GM19397 (cell line): Measurements from ENCODE around the gene BLVRA.
"Not testable (repeated sequence)": the region's sequence is repeated elsewhere in the genome, so short reads cannot be mapped to it uniquely, and the experiment has no call there.

Experiments
- ATAC-seq: cut with Tn5 transposase; IDR thresholded peaks from one replicate; pipeline ENCODE4 v1.9.1; 2021; ENCODE audit warnings: mild to moderate bottlenecking, moderate library complexity; ENCODE audit not compliant: unreplicated experiment

BLVRA gene

GRCh38 chr7:43768887-43769272 lies 10.4 kb downstream of the BLVRA start:
- no peak for ATAC-seq

DNA sequence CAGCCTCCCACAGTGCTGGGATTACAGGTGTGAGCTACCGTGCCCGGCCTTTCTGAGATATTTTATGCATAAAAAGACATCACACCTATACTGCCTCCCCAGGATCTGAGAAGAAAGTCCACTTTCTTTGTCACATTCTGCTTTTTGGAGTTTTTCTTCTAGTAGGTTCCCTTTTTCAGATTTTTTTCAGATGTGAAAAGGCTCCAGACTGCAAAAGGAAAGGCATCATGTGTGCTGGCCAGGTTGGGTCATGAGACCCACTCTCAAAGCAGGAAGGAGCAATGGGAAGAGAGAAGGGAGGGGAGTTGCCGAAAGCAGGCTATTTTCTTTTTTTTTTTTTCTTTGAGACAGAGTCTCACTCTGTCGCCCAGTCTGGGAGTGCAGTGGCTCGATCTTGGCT lies 10.8 kb downstream of the BLVRA start:
- ATAC-seq: no peak

GRCh38 chr7:43769791-43770465 lies 11.4 kb downstream of the BLVRA start:
- no peak for ATAC-seq

- no peak for ATAC-seq
Measured at GRCh38 chr7:43771128-43771527, 12.6 kb downstream of the BLVRA start.

DNA sequence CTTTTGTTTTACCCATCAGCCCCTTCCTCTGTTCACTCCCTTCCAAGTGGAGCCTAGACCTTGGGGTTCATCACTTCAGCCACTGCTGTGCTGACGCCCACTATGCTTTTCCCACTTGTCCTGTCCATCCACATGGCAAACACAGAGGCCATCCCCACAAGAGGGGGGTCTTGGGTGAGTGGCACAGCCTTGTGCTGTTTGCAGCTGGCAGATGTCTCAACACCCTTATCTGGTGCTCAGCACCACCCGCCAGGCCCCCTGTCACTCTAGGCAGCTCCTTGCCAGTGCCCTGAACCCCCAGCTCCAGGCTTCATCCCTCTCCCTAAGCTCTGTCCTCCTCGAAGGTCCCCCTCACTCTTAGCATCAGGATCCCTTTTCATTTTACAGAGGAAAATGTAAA lies 13.1 kb downstream of the BLVRA start:
- no peak for ATAC-seq

DNA sequence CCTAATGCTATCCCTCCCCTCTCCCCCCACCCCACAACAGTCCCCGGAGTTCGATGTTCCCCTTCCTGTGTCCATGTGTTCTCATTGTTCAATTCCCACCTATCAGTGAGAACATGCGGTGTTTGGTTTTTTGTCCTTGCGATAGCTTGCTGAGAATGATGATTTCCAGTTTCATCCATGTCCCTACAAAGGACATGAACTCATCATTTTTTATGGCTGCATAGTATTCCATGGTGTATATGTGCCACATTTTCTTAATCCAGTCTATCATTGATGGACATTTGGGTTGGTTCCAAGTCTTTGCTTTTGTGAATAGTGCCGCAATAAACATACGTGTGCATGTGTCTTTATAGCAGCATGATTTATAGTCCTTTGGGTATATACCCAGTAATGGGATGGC lies 14.8 kb downstream of the BLVRA start:
- ATAC-seq: not testable (repeated sequence)

GRCh38 chr7:43775255-43775654 lies 16.8 kb downstream of the BLVRA start:
- ATAC-seq: not testable (repeated sequence)

DNA sequence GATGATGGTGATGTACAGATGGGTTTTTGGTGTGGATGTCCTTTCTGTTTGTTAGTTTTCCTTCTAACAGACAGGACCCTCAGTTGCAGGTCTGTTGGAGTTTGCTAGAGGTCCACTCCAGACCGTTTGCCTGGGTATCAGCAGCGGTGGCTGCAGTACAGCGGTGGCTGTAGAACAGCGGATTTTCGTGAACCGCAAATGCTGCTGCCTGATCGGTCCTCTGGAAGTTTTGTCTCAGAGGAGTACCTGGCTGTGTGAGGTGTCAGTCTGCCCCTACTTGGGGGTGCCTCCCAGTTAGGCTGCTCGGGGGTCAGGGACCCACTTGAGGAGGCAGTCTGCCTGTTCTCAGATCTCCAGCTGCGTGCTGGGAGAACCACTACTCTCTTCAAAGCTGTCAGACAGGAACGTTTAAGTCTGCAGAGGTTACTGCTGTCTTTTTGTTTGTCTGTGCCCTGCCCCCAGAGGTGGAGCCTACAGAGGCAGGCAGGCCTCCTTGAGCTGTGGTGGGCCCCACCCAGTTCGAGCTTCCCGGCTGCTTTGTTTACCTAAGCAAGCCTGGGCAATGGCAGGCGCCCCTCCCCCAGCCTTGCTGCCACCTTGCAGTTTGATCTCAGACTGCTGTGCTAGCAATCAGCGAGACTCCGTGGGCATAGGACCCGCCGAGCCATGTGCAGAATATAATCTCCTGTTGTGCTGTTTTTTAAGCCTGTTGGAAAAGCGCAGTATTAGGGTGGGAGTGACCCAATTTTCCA lies 20.0 kb downstream of the BLVRA start:
- ATAC-seq: not testable (repeated sequence)

DNA sequence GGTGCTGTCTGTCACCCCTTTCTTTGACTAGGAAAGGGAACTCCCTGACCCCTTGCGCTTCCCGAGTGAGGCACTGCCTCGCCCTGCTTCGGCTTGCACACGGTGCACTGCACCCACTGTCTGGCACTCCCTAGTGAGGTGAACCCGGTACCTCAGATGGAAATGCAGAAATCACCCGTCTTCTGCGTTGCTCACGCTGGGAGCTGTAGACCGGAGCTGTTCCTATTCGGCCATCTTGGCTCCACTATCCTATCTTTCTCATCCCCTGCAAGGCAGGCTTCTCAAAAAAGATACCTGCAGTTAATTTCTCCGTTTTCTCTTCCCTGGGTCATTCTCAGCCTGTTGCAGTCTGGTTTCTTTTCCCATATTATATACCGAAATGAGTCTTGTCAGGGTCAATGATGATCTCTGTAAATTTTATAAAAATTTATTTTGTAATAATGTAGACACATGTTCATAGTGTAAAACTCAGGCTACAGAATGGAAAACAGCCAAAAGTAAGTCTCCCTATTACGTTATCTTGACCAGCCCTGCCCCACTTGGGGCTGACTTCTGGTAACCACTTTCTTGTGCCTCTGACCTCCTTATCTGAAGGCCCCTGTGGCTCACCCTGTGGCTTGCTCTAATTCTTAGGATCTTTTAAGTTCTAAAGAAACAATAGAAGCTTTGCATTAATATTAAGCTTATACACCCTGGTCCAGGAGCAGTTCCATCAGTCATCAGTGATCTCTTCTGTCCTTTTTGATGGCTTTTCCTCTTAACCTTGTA lies 20.7 kb downstream of the BLVRA start:
- ATAC-seq: no peak

- no peak for ATAC-seq
Measured at GRCh38 chr7:43781726-43782607, 23.5 kb downstream of the BLVRA start.

DNA sequence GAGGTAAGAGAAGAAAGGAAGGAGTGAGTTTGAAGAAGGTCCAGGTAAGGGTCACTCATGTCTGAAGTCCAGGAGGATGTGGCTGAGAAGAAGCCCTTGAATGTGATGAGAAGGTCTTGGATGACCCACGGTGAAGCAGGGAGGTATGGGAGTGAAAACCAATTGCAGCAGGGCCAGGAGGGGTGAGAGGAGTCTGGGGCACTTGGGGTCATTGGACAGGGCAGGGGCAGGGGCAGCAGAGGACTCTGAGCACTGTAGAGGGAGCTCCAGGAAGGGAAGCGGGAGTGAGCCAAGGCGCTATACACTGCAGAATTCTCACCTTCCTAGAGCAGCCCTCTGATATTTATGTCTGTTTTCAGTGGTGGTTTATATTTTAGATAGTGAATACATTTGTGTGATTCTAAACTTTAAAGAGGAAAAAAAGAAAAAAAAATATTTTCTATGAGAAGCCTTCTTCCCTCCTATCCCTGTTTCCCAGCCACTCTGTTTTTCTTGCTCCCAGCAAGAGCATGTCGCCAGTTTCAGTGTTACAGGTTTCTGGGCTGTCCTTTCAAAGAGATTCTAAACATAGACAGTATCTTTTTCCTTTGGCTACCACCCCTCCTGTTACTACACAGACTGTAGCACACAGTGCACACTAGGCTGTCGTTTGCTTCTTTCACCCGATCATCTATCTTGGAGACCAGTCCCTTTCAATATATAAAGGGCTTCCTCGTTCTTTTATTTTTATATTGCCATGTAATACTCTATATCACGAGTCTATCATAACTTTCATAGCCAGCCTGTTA lies 24.5 kb downstream of the BLVRA start:
- ATAC-seq: no peak

DNA sequence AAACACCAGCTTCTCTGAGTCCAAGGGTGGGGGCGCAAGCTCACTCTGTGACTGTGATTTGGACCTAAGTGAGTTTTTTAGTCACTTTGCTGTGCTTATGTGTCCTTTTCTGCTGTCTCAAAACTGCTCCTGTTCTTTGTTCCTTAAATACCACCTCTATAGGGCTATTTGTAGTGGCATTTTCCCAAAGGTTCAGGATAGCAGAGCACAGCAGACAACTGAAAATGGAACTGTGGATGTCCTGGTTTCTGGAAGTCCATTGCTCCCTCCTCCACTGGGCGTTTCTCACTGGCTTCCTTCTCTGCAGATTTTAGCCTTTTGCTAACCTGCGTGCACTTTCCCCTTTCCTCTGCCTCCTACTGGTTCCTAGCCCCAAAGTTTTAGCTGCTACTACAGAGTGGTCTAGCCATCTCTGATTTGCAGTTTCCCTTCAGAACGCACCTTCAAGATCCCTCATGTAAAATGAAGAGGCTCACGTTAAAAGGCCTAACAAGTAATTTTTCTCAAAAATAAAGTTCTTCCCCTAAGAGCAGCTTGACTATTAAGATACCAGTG lies 25.6 kb downstream of the BLVRA start:
- peak; percentile 6 for ATAC-seq

GRCh38 chr7:43784585-43785087 lies 26.2 kb downstream of the BLVRA start:
- peak; percentile 92 for ATAC-seq

- ATAC-seq: no peak
Measured at GRCh38 chr7:43785420-43785819, 26.9 kb downstream of the BLVRA start.

- no peak for ATAC-seq
Measured at GRCh38 chr7:43787771-43788170, 29.3 kb downstream of the BLVRA start.

GRCh38 chr7:43790006-43790405 lies 31.5 kb downstream of the BLVRA start:
- no peak for ATAC-seq

DNA sequence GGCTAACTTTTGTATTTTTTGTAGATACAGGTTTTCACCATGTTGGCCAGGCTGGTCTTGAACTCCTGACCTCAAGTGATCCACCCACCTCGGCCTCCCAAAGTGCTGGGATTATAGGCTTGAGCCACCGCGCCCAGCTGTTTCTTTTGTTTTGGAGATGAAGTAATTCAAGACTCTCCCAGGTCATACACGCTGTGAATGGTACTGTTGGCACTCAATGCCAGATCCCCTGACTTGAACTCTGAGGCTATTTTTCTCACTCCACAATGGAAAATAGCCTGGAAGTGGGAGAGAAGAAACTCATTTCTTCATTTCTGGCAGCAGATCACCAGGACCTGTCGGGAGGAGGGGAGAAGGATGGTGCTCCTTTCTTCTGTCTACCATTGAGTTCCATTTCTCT lies 32.4 kb downstream of the BLVRA start:
- no peak for ATAC-seq

DNA sequence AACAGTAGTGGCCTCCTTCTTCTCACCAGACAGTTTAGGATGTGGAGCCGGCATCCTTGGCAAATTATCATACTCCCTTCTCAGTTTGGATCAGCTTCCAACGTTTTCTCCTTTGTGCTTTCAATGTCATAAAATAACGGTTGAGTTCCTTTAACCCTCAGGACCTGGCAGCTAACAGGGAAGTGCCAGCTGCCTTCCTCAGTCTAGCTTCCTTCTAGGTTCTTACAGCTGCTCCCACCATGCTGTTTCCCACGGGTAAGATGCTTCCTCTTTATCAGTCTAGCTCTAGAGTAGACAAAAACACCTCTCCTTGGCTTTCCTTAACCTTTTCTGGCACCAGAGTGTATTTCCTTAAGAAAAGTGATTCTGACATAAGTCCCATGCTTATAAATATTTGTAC lies 33.2 kb downstream of the BLVRA start:
- ATAC-seq: no peak

DNA sequence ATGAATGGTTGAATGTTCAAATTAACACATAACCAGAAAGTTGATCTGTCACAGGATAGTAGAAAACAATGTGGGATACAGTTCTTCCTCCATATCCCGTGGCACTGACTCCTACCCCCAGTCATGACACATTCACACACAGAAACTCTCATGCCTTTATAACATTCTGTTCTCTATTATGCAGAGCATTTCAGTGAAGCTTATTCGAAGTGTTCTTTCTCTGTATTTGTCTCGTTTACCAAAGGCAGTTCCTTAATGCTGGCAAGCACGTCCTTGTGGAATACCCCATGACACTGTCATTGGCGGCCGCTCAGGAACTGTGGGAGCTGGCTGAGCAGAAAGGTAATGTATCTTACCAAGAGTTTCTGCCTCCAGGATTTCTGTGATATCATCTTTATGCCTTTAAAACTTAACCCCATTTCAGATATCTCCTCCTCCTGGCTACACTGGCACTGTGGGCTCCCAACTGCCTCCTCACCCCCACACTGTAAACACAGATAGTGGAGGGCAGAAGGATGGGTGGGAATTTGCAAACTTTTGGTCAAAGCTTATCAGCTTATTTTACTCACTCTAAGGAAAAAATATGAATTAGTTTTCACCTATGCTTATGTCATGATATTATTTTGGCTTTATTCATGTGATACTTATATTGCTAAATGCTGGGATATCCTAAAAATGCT lies 34.1 kb downstream of the BLVRA start:
- ATAC-seq: no peak
